Neural crest cell (in vitro differentiated cells): ENCODE results near the gene SPACA4. TPM values are rescaled to one million over a fixed set of nuclear protein-coding genes. Genes with fewer than 3 reads are reported as not detected.

Experiments
- DNase-seq: peaks from one replicate; pipeline ENCODE4 v3.0.0; 2021; ENCODE audit warnings: low read depth, mixed read lengths, low spot score
- H3K27ac Mint-ChIP-seq: one replicate; pipeline ENCODE4 v1.8.0; 2021; ENCODE audit warnings: mild to moderate bottlenecking, mixed read lengths; ENCODE audit not compliant: unreplicated experiment
- H3K27me3 Mint-ChIP-seq: 2 replicates; pipeline ENCODE4 v1.8.0; 2021; ENCODE audit warnings: low read depth, mild to moderate bottlenecking, mixed read lengths
- H3K36me3 Mint-ChIP-seq: 2 replicates; pipeline ENCODE4 v1.8.0; 2021; ENCODE audit warnings: low read depth, mild to moderate bottlenecking, mixed read lengths
- H3K4me1 Mint-ChIP-seq: 2 replicates; pipeline ENCODE4 v1.8.0; 2021; ENCODE audit warnings: mixed read lengths
- H3K4me3 Mint-ChIP-seq: one replicate; pipeline ENCODE4 v1.8.0; 2021; ENCODE audit warnings: mild to moderate bottlenecking, mixed read lengths
- H3K9me3 Mint-ChIP-seq: 2 replicates; pipeline ENCODE4 v1.8.0; 2021; ENCODE audit warnings: mixed read lengths
- total RNA-seq: library from RNA; stranded (reverse); gene quantifications from 2 replicates; pipeline ENCODE4 v1.2.1, GENCODE V29; 2021
- TF ChIP-seq, protein P1 (sequence below): fragments of 200-600 bp; sonication (generic); conservative IDR thresholded peaks from 2 replicates; pipeline ENCODE4 v1.5.0; 2021; ENCODE audit warnings: antibody characterized with exemption, mild to moderate bottlenecking

Gene SPACA4
- total RNA-seq, 1 donor from 2014 or later = not detected

DNA sequence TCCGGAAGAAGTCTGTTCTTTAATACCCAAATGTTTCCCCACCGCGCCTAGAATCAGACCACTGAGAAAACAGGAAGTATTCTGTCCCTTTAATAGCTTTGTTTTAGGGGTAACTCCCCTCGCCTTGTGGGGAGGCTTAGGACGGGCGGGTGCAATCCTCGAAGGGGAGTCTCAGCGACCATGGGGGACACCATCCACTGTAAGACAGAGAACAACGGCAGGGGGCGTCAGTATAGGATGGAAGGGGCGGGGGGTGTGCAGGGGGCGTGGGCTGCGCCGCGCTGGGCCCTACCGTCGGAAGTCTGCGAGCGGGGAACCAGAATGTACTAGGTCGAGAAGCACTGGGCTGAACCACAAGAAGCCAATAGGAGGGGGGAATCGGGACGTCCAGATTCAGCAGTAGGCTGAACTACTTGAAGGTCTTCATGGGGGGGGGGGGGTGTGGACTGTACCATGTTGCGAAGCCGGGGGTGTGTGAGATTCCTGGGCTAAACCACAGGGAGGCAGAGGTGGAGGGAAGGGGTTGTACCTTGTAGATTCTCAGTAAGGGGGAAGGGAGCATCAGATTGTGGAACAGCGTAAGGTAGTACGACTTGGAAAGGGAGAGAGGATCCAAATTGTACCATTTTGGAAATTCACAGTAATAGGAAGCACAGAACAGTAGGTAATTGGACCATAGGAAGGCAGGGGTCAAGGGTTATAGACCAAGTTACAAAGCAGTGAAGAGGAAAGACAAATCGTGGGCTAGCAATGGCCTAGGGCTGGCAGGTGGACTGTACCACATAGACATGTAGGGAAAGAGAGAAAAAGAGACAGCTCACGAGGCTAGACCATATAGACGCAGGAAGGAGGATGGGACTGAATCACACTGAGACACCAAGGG lies 31.6 kb downstream of the SPACA4 start:
- peak overlapping the region; percentile 85 for H3K4me3 Mint-ChIP-seq
- DNase-seq = peak; percentile 59
- TF ChIP-seq, protein P1, sequence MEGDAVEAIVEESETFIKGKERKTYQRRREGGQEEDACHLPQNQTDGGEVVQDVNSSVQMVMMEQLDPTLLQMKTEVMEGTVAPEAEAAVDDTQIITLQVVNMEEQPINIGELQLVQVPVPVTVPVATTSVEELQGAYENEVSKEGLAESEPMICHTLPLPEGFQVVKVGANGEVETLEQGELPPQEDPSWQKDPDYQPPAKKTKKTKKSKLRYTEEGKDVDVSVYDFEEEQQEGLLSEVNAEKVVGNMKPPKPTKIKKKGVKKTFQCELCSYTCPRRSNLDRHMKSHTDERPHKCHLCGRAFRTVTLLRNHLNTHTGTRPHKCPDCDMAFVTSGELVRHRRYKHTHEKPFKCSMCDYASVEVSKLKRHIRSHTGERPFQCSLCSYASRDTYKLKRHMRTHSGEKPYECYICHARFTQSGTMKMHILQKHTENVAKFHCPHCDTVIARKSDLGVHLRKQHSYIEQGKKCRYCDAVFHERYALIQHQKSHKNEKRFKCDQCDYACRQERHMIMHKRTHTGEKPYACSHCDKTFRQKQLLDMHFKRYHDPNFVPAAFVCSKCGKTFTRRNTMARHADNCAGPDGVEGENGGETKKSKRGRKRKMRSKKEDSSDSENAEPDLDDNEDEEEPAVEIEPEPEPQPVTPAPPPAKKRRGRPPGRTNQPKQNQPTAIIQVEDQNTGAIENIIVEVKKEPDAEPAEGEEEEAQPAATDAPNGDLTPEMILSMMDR = no peak
- peaks cover 31% of the 10 kb centered on the region for H3K4me1 Mint-ChIP-seq
- peaks cover 55% of the 10 kb centered on the region for H3K27me3 Mint-ChIP-seq
- peaks cover 4% of the 10 kb centered on the region for H3K9me3 Mint-ChIP-seq
- H3K36me3 Mint-ChIP-seq = peaks cover 2% of the 10 kb centered on the region
- peak overlapping the region; percentile 93 for H3K27ac Mint-ChIP-seq

DNA sequence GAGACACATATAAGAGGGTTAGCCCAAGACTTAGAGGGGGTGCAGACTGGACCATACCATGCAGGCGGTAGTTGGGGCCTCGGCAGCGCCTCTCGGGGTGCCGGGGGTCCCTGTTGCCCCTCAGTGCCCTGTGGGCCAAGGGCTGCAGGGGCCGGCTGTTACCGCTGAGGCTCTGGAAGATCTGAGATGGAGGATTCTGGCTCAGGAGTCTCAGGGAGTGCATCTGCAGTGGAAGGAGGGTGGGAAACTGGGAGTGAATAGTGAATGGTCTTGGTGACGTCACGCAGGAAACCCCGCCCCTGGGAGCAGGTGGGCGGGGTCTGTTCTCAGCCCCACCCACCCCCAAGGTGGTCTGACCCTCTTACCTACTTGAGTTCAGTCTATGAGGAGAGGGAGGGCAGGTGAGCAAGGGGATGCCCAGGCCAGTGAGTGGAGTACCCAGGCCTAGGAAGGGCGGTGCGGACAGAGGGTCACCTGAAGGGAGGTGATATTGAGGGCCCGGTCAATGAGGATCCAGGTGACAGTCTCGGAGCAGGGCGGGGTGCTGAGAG lies 32.4 kb downstream of the SPACA4 start:
- DNase-seq = no peak

DNA sequence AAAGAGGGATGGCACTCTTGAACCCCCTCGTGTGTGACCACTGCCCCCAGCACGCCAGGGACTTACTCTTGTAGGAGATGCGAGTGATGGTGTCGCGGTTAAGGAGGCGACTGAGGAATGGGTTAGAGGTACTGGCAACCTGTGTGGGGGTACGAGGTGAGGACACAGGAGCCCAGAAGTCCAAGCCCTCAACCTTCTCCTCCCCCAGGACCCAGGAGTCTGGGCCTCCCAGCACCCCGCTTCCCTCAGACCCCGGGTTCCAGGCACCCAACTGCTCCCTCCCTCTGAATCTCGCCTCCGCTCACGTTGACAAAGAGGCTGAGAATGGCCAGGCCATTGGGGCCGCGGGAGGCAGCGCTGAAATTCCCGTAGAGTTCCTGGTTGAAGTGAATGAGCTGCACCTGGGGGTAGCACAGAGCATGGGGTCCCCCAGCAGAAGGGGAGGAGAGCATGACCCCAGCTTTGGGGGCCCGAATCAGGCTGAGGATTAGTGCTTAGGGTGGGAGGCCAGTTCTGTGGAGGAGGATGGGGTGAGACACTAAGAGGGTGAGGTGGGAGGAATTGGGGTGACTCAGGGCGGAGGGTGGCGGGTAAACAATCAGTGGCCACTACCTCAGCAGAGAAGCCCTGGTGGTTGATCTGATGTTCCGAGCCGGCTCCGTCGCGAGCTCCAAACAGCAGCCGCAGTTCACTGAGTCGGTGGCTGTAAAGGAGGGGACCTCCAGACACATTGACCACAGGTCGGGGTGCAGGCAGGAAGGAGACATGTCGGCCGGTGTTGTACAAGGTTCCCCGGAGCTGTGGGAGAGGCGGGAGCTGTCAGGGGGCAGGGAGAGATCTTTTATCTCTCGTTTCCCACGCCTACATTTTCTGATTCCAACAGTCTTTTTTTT lies 33.2 kb downstream of the SPACA4 start:
- no peak for DNase-seq
- Mint-ChIP-seq H3K36me3 (peaks cover 2% of the 10 kb centered on the region), H3K9me3 (peaks cover 4% of the 10 kb centered on the region), H3K27me3 (peaks cover 48% of the 10 kb centered on the region), H3K27ac (no peak overlapping the region), H3K4me1 (peaks cover 26% of the 10 kb centered on the region), H3K4me3 (peak overlapping the region; percentile 23)
- TF ChIP-seq, protein P1 = no peak

More for the DNA sequence above, 32.4 kb downstream of the SPACA4 start:
- Mint-ChIP-seq H3K4me1 (peaks cover 31% of the 10 kb centered on the region), H3K27ac (no peak overlapping the region), H3K27me3 (peaks cover 55% of the 10 kb centered on the region), H3K4me3 (peak overlapping the region; percentile 85), H3K36me3 (peaks cover 2% of the 10 kb centered on the region), H3K9me3 (peaks cover 4% of the 10 kb centered on the region)
- TF ChIP-seq, protein P1 = no peak

DNA sequence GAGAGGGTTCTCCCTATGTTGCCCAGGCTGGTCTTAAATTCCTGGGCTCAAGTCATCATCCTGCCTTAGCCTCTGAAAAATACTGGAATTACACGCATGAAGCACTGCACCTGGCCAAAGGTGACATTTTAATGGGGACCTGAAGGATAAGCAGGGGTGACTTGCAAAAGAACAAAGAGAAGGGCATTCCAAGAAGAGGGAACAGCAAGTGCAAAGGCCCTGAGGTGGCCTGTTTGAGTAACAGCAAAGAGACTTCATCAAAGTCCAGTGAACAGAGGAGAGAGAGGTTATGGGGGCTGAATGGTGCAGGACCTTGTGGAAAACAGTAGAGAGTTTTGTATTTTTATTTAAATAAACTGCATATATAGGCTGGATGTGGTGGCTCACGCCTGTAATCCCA lies 35.3 kb downstream of the SPACA4 start:
- H3K9me3 Mint-ChIP-seq = peaks cover 4% of the 10 kb centered on the region
- H3K4me1 Mint-ChIP-seq = peaks cover 35% of the 10 kb centered on the region
- no peak overlapping the region for H3K4me3 Mint-ChIP-seq
- TF ChIP-seq, protein P1 = no peak
- H3K27me3 Mint-ChIP-seq = peaks cover 38% of the 10 kb centered on the region
- DNase-seq = no peak
- H3K36me3 Mint-ChIP-seq = peaks cover 2% of the 10 kb centered on the region
- H3K27ac Mint-ChIP-seq = no peak overlapping the region

DNA sequence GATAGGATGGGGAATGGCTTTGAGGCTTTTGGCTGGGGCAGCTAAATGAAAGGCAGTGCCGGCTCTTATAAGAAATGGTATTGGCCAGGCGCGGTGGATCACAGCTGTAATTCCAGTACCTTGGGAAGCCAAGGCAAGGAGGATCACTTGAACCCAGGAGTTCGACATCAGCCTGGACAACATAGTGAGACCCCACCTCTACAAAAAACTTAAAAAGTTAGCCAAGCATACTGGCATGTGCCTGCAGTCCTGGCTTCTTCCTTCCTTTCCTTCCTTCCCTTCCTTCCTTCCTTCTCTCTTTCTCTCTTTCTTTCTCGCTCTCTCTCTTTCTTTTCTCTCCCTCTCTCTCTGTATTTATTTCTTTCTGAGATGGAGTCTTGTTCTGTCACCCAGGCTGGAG lies 36.3 kb downstream of the SPACA4 start:
- no peak for DNase-seq
- Mint-ChIP-seq H3K36me3 (peaks cover 2% of the 10 kb centered on the region), H3K27ac (no peak overlapping the region), H3K4me1 (peaks cover 33% of the 10 kb centered on the region), H3K9me3 (peaks cover 4% of the 10 kb centered on the region), H3K27me3 (peaks cover 27% of the 10 kb centered on the region), H3K4me3 (peak overlapping the region; percentile 47)
- TF ChIP-seq, protein P1 = no peak
